ENCODE measurements around the gene HTRA1. TPM values are rescaled to one million over a fixed set of nuclear protein-coding genes. Genes with fewer than 3 reads are reported as not detected.

HTRA1 gene
- polyA plus RNA-seq, 6 donors from 2014 or later, result not detected

DNA sequence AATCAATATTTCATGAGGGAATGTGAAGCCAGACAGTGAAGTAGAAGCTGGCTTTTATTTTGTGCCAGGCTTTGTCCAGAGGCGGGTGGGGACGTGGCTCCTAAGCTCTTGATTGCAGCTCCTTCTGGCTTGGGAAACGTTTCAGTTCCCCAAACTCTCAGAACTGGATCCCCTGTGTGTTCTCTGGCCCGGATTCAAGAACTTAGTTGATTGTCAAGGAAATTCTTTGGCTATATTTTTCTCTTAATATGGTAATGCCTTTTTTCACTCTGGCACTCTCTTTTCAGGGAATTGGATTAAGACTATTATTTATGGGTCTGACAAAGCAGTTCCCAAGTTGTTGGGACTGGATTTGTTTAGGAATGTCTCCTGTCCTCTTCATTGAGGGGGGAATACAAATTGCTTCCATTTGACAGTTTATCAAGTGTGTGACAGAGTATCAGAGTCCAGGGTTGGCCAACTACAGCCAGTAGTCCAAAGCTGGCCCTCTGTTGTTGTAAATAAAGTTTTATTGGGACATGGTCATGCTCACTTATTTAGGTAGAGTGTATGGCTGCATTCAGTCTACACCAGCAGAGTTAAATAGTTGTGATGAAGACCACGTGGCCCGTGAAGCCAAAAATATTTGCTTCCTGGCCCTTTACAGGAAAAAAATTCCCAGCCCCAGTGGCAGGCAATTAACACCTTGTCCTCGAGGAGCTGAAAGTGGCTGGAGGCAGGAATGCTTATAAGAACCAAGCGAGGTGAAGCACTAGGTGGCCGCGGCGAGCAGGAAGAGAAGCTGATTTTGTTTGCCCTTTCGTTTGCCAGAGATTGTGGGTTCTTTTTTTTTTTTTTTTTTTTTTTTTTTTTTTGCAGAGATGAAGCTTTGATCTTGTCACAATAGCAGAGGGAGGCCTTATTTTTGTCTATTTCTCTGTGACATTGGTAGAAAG lies 34.3 kb downstream of the HTRA1 start:
- DNase-seq (no peak), ATAC-seq (ENCODE audit: low read depth in 2 of 2) (no peak)
- Mint-ChIP-seq H3K27me3 (peaks cover 10 to 46% (median 20%) of the 10 kb centered on the region in 3 donors), H3K27ac (no peak overlapping the region), H3K9me3 (no peaks in the 10 kb centered on the region), H3K4me1 (no peaks in the 10 kb centered on the region), H3K4me3 (no peak overlapping the region), H3K36me3 (peaks cover 0 to 4% of the 10 kb centered on the region in 2 donors)

DNA sequence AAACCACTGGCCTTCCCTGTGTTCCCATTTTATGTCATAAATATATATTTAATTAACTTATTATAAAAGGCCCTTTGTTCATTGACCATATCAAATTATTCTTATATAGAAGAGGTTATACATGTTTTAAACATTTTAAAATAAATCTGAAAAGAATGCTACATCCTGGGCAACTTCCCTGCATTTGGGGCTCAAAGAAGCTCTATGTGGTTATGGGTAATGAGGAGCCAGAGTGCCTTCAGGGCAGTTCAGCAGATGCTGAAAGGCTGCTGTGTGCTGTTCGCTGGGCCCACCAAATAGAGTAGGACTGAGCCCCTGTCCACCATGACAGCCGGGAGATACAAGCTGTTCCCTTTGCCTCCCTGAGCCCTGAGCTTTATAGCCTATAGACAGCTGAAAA lies 35.9 kb downstream of the HTRA1 start:
- Mint-ChIP-seq H3K4me1 (no peaks in the 10 kb centered on the region), H3K36me3 (peaks cover 0 to 4% of the 10 kb centered on the region in 2 donors), H3K4me3 (no peak overlapping the region), H3K9me3 (no peaks in the 10 kb centered on the region), H3K27me3 (peaks cover 14 to 42% (median 28%) of the 10 kb centered on the region in 3 donors), H3K27ac (no peak overlapping the region)
- ATAC-seq (ENCODE audit: low read depth in 2 of 2) (no peak), DNase-seq (no peak)

GRCh38 chr10:122498521-122498920 lies 37.2 kb downstream of the HTRA1 start:
- peaks cover 0 to 1% (median 0%) of the 10 kb centered on the region in 7 donors for H3K9me3 Mint-ChIP-seq
- H3K27me3 Mint-ChIP-seq, result peaks cover 17 to 32% (median 24%) of the 10 kb centered on the region in 3 donors
- no peak overlapping the region for H3K27ac Mint-ChIP-seq
- H3K4me3 Mint-ChIP-seq, result no peak overlapping the region
- DNase-seq (no peak), ATAC-seq (ENCODE audit: low read depth in 2 of 2) (no peak)
- peaks cover 0 to 4% of the 10 kb centered on the region in 2 donors for H3K36me3 Mint-ChIP-seq
- no peaks in the 10 kb centered on the region for H3K4me1 Mint-ChIP-seq

GRCh38 chr10:122499012-122499411 lies 37.7 kb downstream of the HTRA1 start:
- Mint-ChIP-seq H3K4me3 (no peak overlapping the region), H3K4me1 (no peaks in the 10 kb centered on the region), H3K9me3 (peaks cover 0 to 1% (median 0%) of the 10 kb centered on the region in 7 donors), H3K36me3 (peaks cover 0 to 4% of the 10 kb centered on the region in 2 donors), H3K27ac (no peak overlapping the region), H3K27me3 (peaks cover 17 to 28% (median 19%) of the 10 kb centered on the region in 3 donors)
- ATAC-seq (ENCODE audit: low read depth in 2 of 2) (no peak), DNase-seq (no peak)

DNA sequence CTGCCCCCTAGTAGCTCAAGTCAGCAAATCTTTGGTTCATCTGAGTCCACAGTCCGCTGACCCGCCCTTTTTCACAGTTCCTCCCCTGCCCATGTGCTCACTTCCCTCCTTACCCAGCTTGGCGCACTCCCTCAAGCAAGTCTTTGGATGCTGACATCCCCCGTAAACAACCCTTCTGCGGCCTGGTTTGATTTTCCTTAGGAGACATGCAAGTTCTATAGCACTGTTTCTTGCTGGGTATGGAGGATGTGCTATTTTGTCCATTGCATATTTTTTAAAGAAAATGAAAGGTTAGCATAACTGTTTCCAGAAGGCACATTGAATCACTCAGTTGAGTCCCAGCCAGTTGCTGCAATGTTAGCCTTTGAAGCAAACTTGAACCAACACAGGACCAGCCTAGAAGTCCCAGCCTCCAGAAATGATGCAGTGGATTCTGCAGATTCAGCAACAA lies 38.2 kb downstream of the HTRA1 start:
- no peak for ATAC-seq (ENCODE audit: low read depth in 2 of 2)
- DNase-seq, result no peak
- no peak overlapping the region for H3K4me3 Mint-ChIP-seq
- peaks cover 16 to 24% (median 17%) of the 10 kb centered on the region in 3 donors for H3K27me3 Mint-ChIP-seq
- peaks cover 0 to 4% of the 10 kb centered on the region in 2 donors for H3K36me3 Mint-ChIP-seq
- H3K27ac Mint-ChIP-seq, result no peak overlapping the region
- H3K9me3 Mint-ChIP-seq, result peaks cover 0 to 1% (median 0%) of the 10 kb centered on the region in 7 donors
- H3K4me1 Mint-ChIP-seq, result no peaks in the 10 kb centered on the region

- ATAC-seq (ENCODE audit: low read depth in 2 of 2), result no peak
- no peak overlapping the region for H3K27ac Mint-ChIP-seq
- H3K4me3 Mint-ChIP-seq, result no peak overlapping the region
- H3K27me3 Mint-ChIP-seq, result peaks cover 14 to 19% (median 16%) of the 10 kb centered on the region in 3 donors
- peaks cover 0 to 1% (median 0%) of the 10 kb centered on the region in 7 donors for H3K9me3 Mint-ChIP-seq
- DNase-seq, result no peak
- H3K4me1 Mint-ChIP-seq, result no peaks in the 10 kb centered on the region
- H3K36me3 Mint-ChIP-seq, result no peaks in the 10 kb centered on the region
Measured at GRCh38 chr10:122500194-122500593, 38.8 kb downstream of the HTRA1 start.

- Mint-ChIP-seq H3K4me1 (no peaks in the 10 kb centered on the region), H3K4me3 (no peak overlapping the region), H3K9me3 (peaks cover 0 to 1% (median 0%) of the 10 kb centered on the region in 7 donors), H3K27me3 (peaks cover 11 to 18% (median 16%) of the 10 kb centered on the region in 3 donors), H3K36me3 (no peaks in the 10 kb centered on the region), H3K27ac (peak overlapping the region in 1 of 6 donors; percentile 83)
- ATAC-seq (ENCODE audit: low read depth in 2 of 2), result no peak
- no peak for DNase-seq
Measured at GRCh38 chr10:122500726-122501125, 39.4 kb downstream of the HTRA1 start.

GRCh38 chr10:122503012-122503411 lies 41.7 kb downstream of the HTRA1 start:
- no peaks in the 10 kb centered on the region for H3K4me1 Mint-ChIP-seq

GRCh38 chr10:122503886-122504609 lies 42.7 kb downstream of the HTRA1 start:
- ATAC-seq (ENCODE audit: low read depth in 2 of 2) (no peak), DNase-seq (no peak)
- H3K4me1 Mint-ChIP-seq, result no peaks in the 10 kb centered on the region
- peaks cover 4 to 20% (median 13%) of the 10 kb centered on the region in 3 donors for H3K27me3 Mint-ChIP-seq
- no peaks in the 10 kb centered on the region for H3K36me3 Mint-ChIP-seq
- no peak overlapping the region for H3K4me3 Mint-ChIP-seq
- peaks cover 0 to 1% (median 0%) of the 10 kb centered on the region in 7 donors for H3K9me3 Mint-ChIP-seq
- no peak overlapping the region for H3K27ac Mint-ChIP-seq

More at GRCh38 chr10:122503012-122503411, 41.7 kb downstream of the HTRA1 start:
- no peak overlapping the region for H3K4me3 Mint-ChIP-seq
- ATAC-seq (ENCODE audit: low read depth in 2 of 2) (no peak), DNase-seq (no peak)
- no peak overlapping the region for H3K27ac Mint-ChIP-seq
- H3K27me3 Mint-ChIP-seq, result peaks cover 5 to 20% (median 15%) of the 10 kb centered on the region in 3 donors
- H3K9me3 Mint-ChIP-seq, result peaks cover 0 to 1% (median 0%) of the 10 kb centered on the region in 7 donors
- no peaks in the 10 kb centered on the region for H3K36me3 Mint-ChIP-seq

DNA sequence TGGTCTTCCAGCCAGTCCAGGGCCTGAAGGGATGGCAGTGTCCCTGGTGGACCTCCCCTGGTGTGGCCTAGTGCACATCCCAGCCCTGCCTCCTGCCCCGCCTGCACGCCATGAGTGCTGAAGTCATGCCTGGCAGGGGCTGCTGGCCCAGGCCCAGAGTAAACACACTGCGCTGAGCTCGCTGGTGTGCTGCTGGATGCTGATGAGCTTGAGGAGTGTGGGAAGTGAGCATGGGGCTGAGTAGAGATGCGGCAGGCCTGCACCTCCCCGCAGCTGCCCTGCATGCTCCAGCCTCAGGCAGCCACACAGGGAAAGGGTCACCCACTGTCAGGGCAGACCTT lies 43.2 kb downstream of the HTRA1 start:
- no peak overlapping the region for H3K4me3 Mint-ChIP-seq
- no peaks in the 10 kb centered on the region for H3K4me1 Mint-ChIP-seq
- H3K27me3 Mint-ChIP-seq, result peaks cover 10 to 20% (median 17%) of the 10 kb centered on the region in 3 donors
- DNase-seq (no peak), ATAC-seq (ENCODE audit: low read depth in 2 of 2) (no peak)
- no peaks in the 10 kb centered on the region for H3K36me3 Mint-ChIP-seq
- peaks cover 0 to 1% (median 0%) of the 10 kb centered on the region in 7 donors for H3K9me3 Mint-ChIP-seq
- no peak overlapping the region for H3K27ac Mint-ChIP-seq

DNA sequence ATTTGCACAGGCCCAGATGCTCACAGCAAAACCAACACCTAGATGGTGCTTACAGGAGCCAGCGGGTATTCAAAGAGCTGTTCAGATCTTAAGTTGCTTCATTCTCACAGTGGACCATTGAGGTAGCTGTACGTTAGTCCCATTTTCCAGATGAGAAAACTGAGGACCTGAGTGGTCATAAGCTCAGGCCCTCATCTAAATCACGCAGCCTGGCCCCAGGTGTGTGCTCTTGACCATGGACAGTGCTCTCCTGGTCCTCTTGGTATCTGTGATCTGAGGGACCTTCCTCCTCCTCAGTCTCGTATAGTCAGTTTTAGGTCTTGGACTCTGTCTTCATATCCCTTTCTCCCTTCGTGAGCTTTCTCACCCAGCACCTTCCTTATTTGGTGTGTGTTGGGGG lies 43.7 kb downstream of the HTRA1 start:
- Mint-ChIP-seq H3K4me3 (no peak overlapping the region), H3K9me3 (peaks cover 0 to 1% (median 0%) of the 10 kb centered on the region in 7 donors), H3K4me1 (no peaks in the 10 kb centered on the region), H3K36me3 (no peaks in the 10 kb centered on the region), H3K27ac (no peak overlapping the region), H3K27me3 (peaks cover 11 to 20% (median 17%) of the 10 kb centered on the region in 3 donors)
- DNase-seq (no peak), ATAC-seq (ENCODE audit: low read depth in 2 of 2) (no peak)

DNA sequence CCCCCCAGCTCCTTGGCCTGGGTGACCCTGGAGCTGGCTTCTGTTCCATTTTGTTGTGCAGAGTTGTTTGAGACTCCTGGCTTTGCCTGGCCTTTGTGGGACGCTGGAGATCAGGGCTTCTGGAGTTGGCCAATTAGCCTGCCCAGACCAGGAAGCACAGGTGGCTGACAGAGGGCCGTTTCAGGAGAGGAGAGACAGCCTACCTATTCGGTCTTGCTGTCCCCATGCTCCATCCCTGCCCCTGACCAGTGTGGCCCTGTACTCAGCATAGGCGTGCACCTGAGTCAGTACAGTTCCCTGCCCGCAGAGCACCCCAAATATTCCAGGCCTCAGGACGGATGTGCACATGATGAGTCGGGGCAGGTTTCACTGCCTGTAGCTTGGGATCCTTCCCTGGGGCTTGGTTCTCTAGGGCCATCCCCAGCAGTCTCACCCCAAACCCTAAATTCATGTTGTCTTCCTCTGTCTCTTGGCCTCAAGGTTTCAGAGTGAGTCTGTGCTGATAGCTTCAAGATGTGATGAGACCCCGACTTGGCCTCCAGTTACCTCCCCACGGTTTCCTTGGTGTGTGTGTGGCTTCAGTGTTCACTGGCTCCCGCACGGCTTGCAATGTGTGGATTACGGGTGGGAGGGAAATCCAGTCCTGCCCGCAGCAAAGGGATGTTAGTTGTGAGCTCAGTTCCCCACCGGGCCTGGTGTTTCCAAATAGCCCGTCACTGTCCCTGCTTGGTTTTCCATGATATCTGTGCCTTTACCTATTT lies 44.7 kb downstream of the HTRA1 start:
- no peak overlapping the region for H3K4me3 Mint-ChIP-seq
- no peaks in the 10 kb centered on the region for H3K4me1 Mint-ChIP-seq
- ATAC-seq (ENCODE audit: low read depth in 2 of 2), result no peak
- peaks cover 17 to 24% (median 17%) of the 10 kb centered on the region in 3 donors for H3K27me3 Mint-ChIP-seq
- DNase-seq, result no peak
- peak overlapping the region in 1 of 6 donors; percentile 47 for H3K27ac Mint-ChIP-seq
- peaks cover 0 to 1% (median 0%) of the 10 kb centered on the region in 7 donors for H3K9me3 Mint-ChIP-seq
- no peaks in the 10 kb centered on the region for H3K36me3 Mint-ChIP-seq

DNA sequence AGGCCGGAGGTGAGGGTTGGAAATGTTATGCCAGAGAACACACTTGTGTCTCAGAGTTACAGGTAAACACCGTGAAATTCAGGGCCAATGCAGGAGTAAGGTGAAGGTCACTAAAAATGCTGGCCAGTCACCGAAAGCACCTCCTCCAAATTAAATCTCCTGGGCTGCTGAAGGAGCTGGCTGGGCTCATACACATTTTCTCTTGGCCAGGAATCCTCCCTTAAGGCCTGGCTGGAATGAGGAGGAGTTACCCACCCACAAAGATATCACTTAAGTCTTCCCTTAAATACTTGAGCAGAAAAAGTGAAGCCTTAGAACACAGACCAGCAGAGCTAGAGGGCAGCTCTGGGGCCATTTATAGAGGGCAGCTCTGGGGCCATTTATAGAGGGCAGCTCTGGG lies 46.3 kb downstream of the HTRA1 start:
- Mint-ChIP-seq H3K36me3 (no peaks in the 10 kb centered on the region), H3K9me3 (peaks cover 0 to under 1% (median 0%) of the 10 kb centered on the region in 7 donors)

More for the DNA sequence above, 46.3 kb downstream of the HTRA1 start:
- no peak overlapping the region for H3K27ac Mint-ChIP-seq
- no peak overlapping the region for H3K4me3 Mint-ChIP-seq
- DNase-seq (no peak), ATAC-seq (ENCODE audit: low read depth in 2 of 2) (no peak)
- no peaks in the 10 kb centered on the region for H3K4me1 Mint-ChIP-seq
- peaks cover 7 to 17% (median 13%) of the 10 kb centered on the region in 3 donors for H3K27me3 Mint-ChIP-seq

All from naive B cell (primary cell).